Nephron progenitor cell (in vitro differentiated cells): ENCODE results near the gene NTRK2.

ENCODE experiments used
- DNase-seq: peaks from one replicate; pipeline ENCODE4 v3.0.0; 2021
- H3K27ac Mint-ChIP-seq: 2 replicates; pipeline ENCODE4 v1.8.0; 2021; ENCODE audit warnings: mild to moderate bottlenecking, moderate library complexity, mixed read lengths
- H3K27me3 Mint-ChIP-seq: 2 replicates; pipeline ENCODE4 v1.8.0; 2021; ENCODE audit warnings: mild to moderate bottlenecking, low read depth, mixed read lengths; ENCODE audit not compliant: poor library complexity
- H3K36me3 Mint-ChIP-seq: 2 replicates; pipeline ENCODE4 v1.8.0; 2021; ENCODE audit warnings: low read depth, mixed read lengths
- H3K4me1 Mint-ChIP-seq: 2 replicates; pipeline ENCODE4 v1.8.0; 2021; ENCODE audit warnings: mixed read lengths
- H3K4me3 Mint-ChIP-seq: 2 replicates; pipeline ENCODE4 v1.8.0; 2021; ENCODE audit warnings: mild to moderate bottlenecking, moderate library complexity, mixed read lengths
- H3K9me3 Mint-ChIP-seq: 2 replicates; pipeline ENCODE4 v1.8.0; 2021; ENCODE audit warnings: mild to moderate bottlenecking, moderate library complexity, mixed read lengths
- TF ChIP-seq, protein P1 (sequence below): fragments of 200-600 bp; sonication (generic); IDR thresholded peaks from 2 replicates; pipeline ENCODE4 v1.5.0; 2021; ENCODE audit warnings: antibody characterized with exemption

The NTRK2 gene

DNA sequence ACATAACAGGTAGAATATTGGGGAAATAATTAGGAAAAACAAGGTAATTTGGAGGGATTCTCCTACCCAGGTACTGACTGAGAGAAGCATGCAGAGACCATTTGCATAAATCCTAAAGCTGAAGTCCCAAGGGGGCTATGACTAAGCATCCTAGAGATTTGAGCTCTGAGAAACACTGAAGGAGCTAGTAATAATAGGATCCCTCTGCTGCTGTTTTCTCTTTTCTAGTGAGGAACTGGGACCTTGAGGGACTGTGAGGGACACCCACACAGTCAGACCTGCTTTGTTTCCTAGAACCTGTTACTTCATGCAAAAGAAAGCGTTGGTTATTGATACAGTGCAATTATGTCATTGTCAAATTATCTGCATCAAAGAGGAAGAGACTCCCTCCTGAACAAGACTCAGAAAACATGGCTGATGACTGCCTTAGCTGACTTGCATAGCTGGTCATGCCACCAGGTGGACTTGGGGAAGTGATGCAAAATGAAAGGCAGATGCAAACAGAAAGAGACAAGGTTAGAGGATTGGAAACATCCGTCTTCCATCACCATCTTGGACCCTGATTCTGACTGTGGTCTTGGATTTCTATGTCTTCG is 335.4 kb downstream of the NTRK2 start:
- H3K9me3 Mint-ChIP-seq, result peaks cover 26% of the 10 kb centered on the region
- peaks cover 4% of the 10 kb centered on the region for H3K27me3 Mint-ChIP-seq
- H3K27ac Mint-ChIP-seq, result no peak overlapping the region
- peaks cover 8% of the 10 kb centered on the region for H3K4me1 Mint-ChIP-seq
- peaks cover 10% of the 10 kb centered on the region for H3K36me3 Mint-ChIP-seq
- TF ChIP-seq, protein P1, sequence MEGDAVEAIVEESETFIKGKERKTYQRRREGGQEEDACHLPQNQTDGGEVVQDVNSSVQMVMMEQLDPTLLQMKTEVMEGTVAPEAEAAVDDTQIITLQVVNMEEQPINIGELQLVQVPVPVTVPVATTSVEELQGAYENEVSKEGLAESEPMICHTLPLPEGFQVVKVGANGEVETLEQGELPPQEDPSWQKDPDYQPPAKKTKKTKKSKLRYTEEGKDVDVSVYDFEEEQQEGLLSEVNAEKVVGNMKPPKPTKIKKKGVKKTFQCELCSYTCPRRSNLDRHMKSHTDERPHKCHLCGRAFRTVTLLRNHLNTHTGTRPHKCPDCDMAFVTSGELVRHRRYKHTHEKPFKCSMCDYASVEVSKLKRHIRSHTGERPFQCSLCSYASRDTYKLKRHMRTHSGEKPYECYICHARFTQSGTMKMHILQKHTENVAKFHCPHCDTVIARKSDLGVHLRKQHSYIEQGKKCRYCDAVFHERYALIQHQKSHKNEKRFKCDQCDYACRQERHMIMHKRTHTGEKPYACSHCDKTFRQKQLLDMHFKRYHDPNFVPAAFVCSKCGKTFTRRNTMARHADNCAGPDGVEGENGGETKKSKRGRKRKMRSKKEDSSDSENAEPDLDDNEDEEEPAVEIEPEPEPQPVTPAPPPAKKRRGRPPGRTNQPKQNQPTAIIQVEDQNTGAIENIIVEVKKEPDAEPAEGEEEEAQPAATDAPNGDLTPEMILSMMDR, result no peak
- H3K4me3 Mint-ChIP-seq, result no peak overlapping the region
- no peak for DNase-seq

DNA sequence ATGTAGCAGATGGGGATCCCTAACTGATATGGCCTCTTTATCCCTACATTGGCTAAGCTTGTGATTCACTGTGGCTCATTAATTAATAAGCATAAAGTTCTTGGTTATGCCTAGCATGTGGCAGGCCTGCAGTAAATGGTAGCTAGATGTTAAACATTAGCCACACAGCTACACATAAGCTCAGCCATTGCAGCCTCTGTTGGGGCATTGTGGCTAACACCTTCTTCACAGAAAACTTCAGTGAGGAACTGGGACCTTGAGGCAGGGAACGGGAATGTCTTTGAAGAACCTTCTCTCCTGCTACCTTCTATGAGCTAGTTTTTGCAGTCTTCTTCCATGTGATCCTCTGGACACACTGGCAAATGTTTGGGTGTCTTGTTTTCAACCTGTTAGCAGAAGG is 338.2 kb downstream of the NTRK2 start:
- H3K36me3 Mint-ChIP-seq, result no peaks in the 10 kb centered on the region
- TF ChIP-seq, protein P1, result no peak
- peaks cover 8% of the 10 kb centered on the region for H3K4me1 Mint-ChIP-seq
- DNase-seq, result no peak
- H3K27me3 Mint-ChIP-seq, result peaks cover 1% of the 10 kb centered on the region
- H3K9me3 Mint-ChIP-seq, result peaks cover under 1% of the 10 kb centered on the region
- H3K27ac Mint-ChIP-seq, result no peak overlapping the region
- H3K4me3 Mint-ChIP-seq, result no peak overlapping the region

DNA sequence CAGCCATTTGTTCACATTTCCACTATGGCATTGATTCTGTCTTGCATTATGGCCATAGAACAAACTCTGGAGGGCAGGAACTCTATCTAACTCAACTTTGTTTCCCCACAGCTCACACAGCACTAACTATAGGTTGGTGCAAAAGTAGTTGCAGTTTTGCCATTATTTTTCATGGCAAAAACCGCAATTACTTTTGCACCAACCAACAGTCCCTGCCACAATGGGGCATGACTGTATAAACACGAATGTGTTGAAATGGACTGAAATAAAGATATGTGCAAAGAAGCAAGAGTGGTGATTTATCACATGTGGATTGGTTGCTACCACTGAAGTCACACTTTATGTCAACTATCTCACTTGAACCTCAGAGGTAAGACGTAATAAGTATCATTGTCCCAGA is 338.7 kb downstream of the NTRK2 start:
- Mint-ChIP-seq H3K36me3 (no peaks in the 10 kb centered on the region), H3K27ac (no peak overlapping the region), H3K27me3 (no peaks in the 10 kb centered on the region), H3K4me3 (no peak overlapping the region), H3K4me1 (peaks cover 8% of the 10 kb centered on the region), H3K9me3 (no peaks in the 10 kb centered on the region)
- DNase-seq, result no peak
- TF ChIP-seq, protein P1, result no peak

DNA sequence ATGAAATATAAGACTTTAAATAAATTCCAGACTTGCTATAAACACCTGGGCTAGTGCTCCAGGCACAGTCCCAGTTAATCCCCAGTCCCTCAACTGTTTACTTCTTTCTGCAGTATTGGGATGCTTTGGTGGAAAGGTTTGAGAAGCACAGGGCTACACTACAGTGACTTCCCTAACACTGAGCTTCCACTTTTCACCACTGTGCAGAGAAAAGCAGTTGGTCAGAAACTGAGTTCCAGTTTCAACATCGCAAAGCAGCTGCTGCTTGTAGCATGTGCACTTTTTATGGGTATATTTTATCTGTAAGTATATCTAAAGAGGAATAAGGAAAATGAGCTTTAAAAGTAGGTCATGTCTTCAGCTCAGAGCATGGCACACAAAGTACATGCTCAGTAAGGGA is 339.7 kb downstream of the NTRK2 start:
- H3K27ac Mint-ChIP-seq, result no peak overlapping the region

DNA sequence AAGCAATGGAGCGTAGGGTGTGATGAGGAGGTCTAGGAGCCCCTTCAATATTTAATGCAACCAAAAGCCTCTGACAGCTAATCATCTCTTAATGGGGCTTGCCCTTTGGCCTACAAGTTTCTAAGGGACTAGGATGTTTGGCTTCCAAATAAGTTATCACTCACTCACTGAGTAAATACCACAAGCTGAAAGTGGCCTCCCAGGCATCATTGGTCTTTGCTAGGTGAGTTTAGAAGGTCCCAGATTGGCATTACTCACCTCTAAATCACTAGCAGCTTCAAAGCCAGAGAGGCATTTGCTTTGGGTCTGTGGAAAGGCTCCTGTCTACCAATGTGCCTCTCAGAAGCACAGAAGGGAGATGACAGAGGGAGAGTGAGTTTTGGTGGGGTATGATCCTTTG is 344.2 kb downstream of the NTRK2 start:
- Mint-ChIP-seq H3K4me3 (no peak overlapping the region), H3K9me3 (no peaks in the 10 kb centered on the region), H3K4me1 (peaks cover 30% of the 10 kb centered on the region), H3K27me3 (peaks cover 5% of the 10 kb centered on the region), H3K27ac (no peak overlapping the region), H3K36me3 (no peaks in the 10 kb centered on the region)
- DNase-seq, result no peak
- TF ChIP-seq, protein P1, result no peak

More for the DNA sequence above, 339.7 kb downstream of the NTRK2 start:
- Mint-ChIP-seq H3K4me1 (peaks cover 13% of the 10 kb centered on the region), H3K36me3 (no peaks in the 10 kb centered on the region), H3K4me3 (no peak overlapping the region), H3K9me3 (no peaks in the 10 kb centered on the region), H3K27me3 (peaks cover 5% of the 10 kb centered on the region)
- no peak for DNase-seq
- TF ChIP-seq, protein P1, result no peak

DNA sequence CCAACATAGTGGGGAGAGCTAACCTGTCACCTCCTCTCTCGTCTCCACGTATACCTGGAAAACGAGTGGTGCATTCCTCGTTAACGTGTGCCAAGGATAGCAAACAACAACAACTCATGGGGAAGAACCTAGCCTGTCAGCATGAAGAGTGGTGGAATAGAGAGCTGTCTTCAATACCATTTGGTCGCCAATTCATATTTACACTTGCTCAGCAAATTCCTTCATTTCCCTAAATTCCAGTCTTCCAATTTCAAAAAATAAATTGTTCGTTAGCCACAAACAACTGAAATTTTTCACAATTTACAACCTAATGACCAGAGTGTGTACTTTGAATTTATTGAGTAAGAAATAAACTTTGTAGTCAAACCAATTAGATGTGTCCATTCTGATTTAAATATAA is 344.8 kb downstream of the NTRK2 start:
- Mint-ChIP-seq H3K27me3 (peaks cover 5% of the 10 kb centered on the region), H3K36me3 (no peaks in the 10 kb centered on the region), H3K4me1 (peaks cover 30% of the 10 kb centered on the region), H3K4me3 (no peak overlapping the region), H3K9me3 (no peaks in the 10 kb centered on the region), H3K27ac (no peak overlapping the region)
- no peak for DNase-seq
- TF ChIP-seq, protein P1, result no peak
